NCI-H1417 (cell line): ENCODE measurements around the gene TLL2.

ENCODE experiments used
- DNase-seq, 3 experiments: peaks; one replicate each; lab custom pipeline; 2025; lab: John Stamatoyannopoulos, UW

TLL2 gene

DNA sequence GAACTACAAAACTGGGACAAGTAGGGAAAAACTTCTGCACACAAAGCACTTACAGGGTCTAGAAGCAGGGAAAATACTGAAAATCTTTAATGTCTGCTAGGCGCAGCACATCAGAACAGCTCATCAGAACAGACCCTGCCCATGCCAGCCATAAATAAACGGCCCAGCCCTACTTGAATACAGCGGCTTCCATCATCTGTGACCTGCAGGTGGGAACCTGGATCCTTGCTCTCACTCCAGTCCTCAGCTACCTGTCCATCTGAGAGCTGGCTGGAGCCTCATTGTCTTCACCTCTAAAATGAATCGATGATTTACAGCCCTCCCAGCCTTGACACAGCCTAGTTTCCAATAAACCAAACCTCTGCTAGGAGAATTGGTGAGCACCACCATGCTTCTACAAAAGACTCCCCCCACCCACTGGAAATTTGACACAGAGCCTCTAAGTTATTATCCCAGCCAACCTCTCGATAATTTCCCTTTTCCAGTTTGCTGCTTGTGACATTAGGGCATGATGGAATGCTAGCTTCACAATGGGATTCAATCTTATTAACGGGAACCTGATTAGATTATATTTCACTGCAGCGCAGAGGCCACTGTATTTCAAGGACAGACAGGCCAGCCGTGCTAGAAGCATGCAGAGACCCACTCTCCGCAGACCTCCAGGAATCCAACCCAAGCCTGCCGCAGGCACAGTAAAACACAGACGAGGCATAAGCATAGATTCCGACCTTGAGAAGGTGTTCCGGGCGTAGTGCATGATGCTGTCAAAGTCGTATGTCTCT is 93.3 kb downstream of the TLL2 start:
- DNase-seq: no peak

DNA sequence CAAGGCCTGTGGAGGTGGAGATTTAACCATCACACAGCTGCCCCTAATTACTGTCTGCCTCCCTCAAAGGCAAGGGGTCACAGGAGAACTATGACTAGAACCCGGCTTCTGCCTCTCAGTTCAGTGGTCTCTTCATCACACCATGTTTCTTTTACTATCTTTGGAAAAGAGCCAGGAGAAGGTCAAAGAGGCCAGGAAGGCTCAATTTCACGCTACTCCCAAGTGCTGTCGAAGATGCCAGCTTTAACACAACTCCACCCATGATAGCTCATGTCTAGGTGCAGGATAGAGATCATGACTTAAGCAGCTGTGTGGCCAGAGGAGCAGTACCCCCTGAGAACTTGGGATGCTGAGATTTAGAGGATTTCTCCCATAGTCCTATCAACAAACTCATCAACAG is 94.4 kb downstream of the TLL2 start:
- no peak for DNase-seq

DNA sequence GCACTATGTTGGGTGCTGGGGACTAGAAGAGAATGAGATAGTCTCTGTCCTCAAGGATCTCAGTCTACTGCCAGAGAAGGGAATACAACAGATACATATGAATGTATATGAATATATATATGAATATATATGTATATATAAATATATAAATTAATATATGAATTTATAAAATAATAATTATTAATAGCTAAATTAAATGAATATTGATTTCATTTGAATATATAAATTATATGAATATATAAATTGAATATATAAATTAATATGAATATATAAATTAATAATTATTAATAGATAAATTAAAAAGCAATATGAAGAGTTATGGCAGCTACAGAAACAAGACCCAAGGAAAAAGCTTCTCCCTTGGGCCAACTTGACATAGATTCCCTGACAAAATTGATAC is 95.1 kb downstream of the TLL2 start:
- no peak for DNase-seq

DNA sequence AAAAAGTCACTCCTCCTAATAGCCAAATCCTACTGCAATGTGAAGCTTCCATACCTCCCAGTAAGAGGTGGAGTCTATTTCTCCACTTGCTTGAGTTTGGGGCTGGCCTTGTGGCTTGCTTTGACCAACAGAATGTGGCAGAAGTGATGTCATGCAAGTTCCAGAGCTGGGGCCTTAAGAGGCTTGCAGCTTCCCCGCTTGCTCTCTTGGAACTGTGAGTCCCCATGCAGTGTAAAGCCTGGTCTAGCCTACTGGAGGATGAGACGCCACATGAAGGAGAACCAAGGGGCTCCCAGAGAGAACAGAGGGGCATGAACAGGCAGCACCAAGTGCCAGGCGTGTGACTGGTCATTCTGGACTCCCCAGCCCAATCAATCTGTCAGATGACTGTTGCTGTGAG is 96.3 kb downstream of the TLL2 start:
- no peak for DNase-seq

DNA sequence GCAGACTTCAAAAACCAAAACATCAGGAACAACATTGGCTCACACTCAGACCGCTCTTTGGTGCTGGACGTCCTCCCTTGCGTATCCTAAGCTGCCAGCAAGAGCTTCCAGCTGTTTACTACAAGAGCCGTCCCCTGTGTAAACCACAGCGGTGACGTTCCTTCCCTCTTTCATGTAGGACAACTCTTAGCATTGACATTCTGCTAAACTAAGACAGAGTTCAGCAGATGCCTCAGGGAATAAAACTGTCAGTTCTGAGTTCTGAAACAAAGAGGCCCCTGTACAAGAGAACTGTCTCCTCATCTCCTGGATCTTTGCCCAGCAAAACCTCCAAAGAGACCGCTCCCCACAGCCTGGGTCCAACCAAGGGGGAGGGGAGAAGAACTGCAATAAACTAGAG is 97.1 kb downstream of the TLL2 start:
- DNase-seq: no peak

DNA sequence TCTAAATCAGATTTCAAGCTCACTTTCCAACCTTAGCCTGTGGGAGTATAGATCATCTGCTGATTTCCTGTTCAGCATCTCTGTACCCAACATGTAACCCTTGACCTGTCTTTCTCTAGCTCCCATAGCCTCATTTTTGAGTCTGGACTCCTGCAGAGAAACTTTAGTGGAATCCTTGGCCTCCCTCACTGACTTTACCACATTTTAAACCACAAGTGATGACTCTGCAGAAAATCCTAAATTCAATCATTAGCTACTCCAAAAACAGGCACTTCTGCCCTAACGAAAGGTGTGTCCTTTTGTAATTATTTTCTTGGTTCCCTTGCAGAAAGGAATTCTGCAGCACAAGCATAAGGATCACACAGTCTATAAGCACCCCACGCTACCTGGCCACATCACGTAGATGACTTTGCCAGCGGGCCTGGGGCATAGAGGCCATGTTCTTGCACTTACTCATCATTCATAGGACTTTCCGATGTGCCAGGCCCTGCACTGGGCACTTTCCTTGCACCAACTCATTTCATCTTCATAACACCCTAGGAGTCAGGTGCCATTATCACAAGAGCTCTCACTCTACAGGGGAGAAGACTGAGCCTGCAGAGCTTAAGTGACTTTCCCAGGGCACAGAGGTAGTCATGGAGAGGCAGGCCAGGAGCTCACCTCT is 97.7 kb downstream of the TLL2 start:
- DNase-seq: no peak

DNA sequence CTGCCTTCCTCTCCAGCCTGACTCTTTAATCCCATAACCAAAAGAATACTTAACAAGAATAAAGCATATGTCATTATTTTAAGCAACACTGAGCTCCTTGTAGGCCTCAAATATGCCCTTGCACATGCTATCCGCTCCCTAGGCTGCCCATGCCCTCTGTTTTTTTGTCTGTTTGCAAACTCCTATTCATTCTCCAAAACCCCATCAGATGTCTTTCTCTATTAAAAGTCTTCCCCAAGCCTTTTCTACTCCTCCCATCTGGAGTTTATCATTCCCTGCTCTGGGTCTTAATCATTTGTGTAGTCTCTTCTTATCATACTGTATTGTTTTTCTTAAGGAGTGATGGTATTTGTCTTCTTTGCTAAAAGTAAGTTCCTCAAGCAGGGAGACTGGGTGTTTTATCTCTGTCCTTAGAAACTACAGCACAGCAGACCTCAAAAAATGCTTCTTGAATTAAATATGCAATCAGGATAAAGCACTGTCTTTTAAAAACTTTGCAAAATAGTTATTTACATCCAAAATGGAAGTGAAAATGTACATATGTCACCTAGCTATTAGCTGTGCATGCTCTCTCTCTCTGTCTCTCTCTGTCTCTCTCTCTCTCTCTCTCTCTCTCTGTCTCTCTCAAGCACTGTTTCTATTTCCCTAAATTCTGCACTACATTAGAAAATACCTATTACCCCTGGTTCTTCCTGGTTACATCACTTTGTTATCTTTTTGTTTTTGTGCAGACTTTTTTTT is 98.4 kb downstream of the TLL2 start:
- no peak for DNase-seq

DNA sequence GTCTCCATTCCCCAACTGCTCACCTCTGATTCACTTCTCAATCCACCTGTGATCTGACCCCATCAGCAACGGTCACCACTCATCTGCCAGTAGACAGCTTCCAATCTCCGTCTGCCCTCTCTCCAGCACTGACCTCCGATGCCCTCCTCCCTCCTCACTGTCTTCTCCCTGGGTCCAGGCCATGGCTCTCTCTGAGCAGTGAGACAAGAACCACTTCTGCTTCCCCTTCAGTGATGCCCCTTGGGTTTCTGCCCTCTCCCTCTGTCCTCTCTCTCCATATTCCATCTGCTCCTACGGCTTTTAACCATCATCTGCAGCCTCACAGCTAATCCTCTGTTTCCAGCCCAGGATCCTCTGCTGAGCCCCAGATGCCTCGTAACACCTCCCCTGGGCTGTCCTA is 99.4 kb downstream of the TLL2 start:
- DNase-seq: no peak

DNA sequence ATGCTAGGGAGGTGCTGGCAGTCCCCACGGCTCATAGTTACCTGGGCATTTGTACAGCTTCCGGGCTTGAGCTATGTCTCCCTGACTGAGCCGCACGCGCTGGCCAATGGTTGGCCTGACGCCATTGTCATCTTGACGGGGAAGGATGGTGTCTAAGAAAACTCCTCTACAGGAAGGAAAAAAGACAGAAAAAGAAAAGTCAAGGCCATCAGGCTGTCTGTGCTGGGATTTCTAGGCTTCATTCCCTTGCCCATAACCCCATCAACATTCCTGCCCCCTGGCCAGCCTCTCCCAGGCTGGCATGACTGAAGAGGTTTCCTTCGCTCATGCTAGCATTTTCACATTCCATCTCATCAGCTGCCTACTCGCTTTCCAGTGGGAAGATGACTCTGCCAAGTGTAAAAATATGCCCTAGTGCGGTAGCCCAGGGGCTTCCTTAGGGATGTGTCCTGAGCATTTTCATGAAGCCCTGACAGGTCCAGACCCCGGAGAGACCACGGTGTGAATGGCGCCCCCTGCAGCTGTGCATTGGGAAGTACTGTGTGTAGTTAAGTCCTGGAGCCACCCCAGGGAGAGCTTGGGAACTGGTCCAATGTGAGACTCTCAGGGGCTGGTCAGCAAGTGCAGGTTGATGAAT is 100.5 kb downstream of the TLL2 start:
- DNase-seq: no peak

DNA sequence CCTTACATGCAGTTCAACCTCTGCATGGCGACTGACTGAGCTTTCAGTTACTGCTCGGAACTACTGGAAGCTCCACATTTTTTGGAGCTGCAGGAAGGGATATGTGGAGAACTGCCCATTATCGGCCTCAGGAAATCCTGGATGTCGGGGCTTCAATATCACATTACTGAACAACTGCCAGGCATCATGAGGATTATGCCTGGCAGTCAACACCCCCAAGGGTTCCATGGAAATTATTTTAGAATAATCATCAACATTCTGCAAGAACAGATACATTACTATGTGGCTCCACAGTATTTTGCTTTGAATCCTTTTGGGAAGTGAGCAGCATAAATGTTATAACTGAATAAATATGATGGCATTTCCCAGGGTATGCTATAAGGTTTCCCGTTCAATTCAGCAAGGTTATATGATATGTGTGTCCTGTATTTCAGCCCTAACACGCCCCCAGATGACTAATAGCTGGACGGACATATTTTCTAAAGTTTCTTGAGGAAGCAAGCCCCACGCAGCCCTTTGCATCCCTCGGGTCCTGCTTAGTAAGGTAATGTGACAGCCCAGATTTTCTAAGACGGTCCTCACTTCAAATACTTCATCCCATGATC is 101.9 kb downstream of the TLL2 start:
- DNase-seq: no peak

DNA sequence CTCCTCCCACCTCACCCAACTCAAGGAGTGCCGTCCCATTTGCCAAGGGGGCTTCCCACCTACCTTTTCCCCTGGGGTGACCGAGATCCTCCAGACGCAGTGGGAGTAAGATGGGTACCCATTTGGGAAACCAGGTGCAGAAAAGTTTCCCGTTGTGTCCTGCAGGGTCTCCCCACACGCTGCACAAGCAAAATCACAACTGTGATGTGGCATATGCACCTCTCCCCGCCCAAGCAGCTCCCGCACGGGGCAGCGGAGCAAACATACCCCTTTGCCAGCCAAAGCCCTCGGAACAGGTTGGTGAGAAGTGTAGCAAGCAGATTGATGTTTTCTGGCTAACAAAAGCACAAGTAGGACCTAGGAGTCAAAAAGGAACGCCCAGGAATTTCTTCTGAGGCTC is 103.4 kb downstream of the TLL2 start:
- DNase-seq: no peak

DNA sequence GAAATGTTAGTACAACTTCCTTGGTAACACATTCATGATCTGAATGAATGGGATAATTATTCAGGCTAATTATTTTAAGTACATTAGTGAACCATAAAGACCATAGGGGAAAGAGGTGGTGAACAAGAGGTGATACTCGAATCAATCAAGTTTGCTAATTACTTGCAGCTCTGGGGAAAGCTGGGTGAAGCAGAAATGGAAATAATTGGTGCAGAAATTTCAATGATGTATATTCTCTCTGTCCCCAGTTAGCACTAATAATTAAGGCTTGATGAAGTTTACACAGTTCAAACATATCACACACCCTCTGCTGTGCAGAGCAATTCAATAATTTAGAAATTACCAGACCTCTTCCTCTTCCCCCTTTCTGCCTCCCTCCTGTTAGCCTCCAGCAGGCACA is 105.5 kb downstream of the TLL2 start:
- peak in 1 of 3 experiments; percentile 59 for DNase-seq

DNA sequence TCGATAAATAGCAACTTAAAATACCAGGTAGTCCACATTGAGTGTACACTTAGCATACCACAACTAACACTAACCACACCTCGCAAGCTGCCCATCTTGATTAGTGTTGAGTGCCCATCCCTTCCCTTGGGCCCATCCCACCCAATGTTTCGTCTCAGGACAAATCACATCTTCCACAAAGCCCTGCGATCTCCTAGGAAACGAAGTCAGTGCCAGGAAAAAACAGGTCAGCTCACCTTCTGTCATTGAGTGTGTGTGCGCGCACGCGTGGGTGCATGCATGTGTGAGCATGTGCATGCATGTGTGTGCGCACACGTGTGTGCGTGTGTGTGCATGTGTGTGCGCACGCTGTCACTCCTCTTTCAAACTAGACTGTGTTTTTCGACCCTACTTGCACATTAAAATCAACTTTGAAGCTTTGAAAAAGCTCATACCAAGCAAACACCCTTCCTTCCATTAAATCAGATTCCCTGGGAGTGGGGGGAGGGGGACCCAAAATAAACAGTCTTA is 106.1 kb downstream of the TLL2 start:
- peak in 1 of 3 experiments; percentile 12 for DNase-seq

DNA sequence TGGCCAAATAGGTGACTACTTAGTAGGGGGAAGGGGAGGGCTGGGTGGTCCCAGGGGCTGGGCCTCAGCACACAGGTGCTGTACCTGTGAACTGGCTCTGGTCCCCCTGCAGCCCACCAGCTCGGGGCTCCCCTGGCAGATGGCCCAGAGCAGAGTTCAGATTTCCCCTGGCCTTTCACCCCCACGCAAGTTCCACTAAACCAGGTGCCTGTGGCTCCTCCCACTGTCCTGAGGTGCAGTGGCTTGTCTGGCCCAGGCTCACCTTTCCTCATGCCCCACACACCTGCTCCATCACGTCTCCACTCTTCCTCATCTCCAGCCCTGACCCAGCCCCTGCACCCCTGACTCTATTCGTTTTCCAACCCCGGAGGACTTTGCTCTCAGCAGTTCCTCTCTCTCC is 107.6 kb downstream of the TLL2 start:
- no peak for DNase-seq

DNA sequence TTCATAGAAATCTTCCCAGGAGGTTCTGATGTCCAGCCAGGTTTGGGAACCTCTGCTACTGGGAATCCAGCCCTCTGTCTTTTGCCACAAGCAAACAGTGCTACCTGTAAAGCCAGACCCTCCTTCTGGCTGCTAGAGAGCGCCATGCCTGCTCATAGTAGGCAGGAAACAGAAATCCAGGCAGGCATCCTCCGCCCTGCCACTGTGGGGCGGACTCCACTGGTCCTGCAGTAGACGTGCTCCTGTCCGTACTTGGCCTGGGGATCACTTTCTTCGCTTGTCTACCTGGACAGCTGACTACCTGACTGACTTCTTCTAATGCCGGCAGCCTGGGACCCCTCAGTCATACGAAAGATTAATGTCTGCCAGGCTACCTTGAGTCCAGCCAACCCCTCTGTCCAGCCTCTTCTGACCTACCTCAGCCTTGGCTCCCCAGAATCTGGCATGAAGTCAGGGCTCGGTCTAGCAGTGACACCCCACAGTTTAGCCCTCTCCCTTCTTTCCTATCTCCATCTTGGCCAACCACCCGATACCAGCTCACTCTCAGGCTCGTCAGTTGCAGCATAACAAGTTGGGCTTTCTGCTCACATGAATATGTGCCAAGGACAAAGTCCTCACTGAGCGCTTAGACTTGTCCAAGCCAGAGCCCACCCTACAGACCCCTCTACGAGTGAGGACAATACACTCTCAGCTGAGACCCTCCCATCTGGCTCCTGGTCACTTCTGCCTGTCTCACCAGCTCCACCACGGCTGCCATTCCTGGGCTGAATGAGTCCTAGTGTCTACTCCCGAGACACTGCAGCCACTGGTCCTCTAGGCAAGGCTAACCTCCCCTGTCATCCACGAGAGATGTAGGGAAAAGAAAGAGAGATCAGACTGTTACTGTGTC is 111.1 kb downstream of the TLL2 start:
- no peak for DNase-seq

DNA sequence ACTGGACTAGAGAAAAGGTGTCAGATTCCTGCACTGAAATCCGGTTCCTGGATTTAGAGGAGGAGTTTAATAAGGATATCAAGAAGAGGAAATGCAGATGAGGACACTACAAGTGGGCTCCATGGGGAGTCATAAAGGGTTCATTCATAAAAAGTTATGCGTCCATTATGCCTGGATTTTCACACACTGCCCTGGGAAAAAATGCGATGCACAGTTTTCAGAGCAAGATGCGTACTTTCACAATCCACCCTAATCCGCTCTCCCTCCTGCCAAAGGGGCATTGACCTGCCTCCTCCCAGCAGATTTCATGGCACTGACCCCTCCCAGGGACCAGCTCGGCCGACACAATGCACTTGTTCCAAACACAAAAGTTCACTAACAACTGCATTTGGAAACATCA is 112.7 kb downstream of the TLL2 start:
- no peak for DNase-seq

DNA sequence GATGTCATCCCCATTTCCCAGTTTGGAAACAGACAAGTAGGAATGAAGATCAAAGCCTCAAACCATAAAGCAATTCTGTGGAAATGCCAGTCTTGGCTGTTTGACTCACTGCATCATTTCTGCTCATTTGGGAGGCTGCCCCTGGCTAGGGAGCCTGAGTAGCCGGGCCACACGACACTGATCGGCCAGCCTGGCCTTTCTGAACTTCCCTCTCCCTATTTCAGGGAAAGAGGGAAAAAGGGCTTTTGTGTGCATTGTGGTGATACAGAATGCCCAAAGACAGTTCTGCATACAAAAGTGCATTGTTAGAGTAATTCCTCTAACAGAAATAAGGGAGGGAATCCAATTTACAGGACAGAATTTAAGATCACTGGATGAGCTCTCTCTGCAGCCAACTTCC is 113.3 kb downstream of the TLL2 start:
- DNase-seq: no peak

DNA sequence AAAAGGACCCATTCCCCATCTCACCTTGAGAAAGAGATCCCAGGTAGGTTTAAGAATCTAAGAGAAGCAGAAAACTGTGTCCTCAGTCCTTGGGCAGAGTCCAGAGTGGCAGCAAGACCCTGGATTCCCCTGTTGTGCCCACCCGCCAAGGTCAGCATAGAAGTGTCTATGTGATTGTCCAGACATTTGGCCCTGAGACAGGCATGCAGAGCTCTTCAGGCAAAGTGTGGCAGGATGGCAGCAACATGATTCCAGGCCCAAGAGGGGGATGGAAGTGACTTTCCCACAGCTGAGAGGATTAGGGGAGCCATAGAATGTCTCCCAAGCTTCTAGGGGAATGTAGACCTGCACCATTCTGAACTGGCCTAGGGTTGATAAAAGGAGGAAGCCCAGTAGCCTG is 115.8 kb downstream of the TLL2 start:
- no peak for DNase-seq

DNA sequence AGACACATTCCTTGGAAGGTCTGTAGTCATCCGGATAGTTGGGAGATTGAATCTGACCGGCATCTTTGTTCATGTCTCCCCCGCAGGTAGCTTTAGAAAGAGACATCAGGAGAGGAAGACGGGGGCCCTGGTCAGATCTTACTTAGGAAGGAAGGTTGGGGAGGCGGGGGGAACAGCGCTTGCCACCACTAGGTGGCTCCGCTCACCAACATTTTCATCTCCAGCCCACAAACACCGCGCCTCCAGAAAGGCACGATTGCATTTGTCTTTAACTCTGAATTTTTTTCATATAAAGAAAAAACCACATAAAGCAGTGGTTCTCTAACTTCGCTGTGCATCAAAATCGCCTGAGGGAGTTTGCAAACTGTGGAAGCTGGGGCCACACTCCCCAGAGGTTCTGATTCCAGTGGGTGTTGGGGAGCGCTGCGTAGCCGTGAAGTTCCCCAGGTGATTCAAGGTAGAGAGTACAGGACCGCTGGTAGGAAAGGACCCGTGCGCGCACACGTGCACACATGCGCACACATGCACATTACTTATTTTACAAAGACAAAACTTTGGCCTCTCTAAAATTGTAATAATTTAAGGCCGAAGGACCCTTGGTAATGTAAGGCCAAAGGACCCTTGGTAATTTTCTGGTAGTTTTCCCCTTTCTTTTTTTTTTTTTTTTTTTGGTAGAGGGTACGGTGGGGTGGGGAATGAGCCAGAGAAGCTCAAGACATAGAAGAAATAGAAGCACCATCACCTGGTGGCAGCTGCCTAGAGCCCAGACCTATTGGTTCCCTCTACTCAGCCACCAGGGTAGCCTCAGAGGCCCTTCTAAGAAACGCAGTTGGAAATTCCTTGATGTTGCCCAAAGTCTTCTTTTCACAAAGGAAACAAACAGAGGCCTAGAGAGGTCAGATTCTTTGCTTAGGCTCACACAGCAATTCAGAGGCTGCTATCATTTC is 117.5 kb downstream of the TLL2 start:
- DNase-seq: peak; percentile 25 to 70 (median 50)

DNA sequence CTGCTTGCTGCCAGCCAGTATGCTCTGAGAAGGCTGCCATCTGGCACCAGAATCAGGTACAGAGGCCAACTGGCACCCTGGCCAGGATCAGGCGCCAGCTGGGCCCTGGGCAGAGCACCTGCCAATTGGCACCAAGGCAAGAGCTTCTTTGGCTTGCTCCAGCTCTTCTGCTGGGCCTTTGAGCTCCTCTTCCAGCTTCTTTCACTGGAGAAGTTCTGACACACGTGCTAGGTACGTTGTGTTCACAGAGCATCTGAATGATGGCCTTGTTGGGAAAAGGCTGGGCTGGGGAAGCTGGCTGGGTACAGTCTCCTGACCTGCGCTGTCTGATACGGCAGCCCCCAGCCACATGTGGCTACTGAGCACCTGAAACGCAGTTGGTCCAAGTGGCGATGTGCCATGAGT is 123.3 kb downstream of the TLL2 start:
- DNase-seq: no peak
